HepG2 (cell line): ENCODE data around the gene NT5C2. TPM values are rescaled to one million over a fixed set of nuclear protein-coding genes. Genes with fewer than 3 reads are reported as not detected.

ENCODE experiments used
- ASH2L ChIP-seq: fragments of 300-600, 200-600 bp; sonication (generic); IDR thresholded peaks from 2 replicates; pipeline ENCODE4 v1.7.0; 2017; ENCODE audit warnings: low read depth, mild to moderate bottlenecking, moderate library complexity, mixed read lengths, low read length; ENCODE audit not compliant: insufficient read length
- CEBPB ChIP-seq: IDR thresholded peaks from 2 replicates; pipeline ENCODE4 v1.6.1; 2011; ENCODE audit warnings: low read depth, low read length, improper control_type of control experiment, borderline replicate concordance
- E2F5 ChIP-seq: sonication (generic); formaldehyde crosslinking; conservative IDR thresholded peaks from 2 replicates; pipeline ENCODE4 v1.4.0; 2020; ENCODE audit warnings: missing genetic modification reagents
- GLI4 ChIP-seq: sonication (generic); formaldehyde crosslinking; IDR thresholded peaks from 2 replicates; pipeline ENCODE4 v1.5.1; 2020; ENCODE audit warnings: missing genetic modification reagents, mild to moderate bottlenecking, moderate library complexity, borderline replicate concordance
- IRF2 ChIP-seq: IDR thresholded peaks from 2 replicates; pipeline ENCODE4 v1.6.1; 2018; ENCODE audit warnings: missing genetic modification reagents, missing compliant biosample characterization
- MED8 ChIP-seq: sonication (generic); formaldehyde crosslinking; IDR thresholded peaks from 2 replicates; pipeline ENCODE4 v1.8.1; 2023; ENCODE audit warnings: mild to moderate bottlenecking, missing genetic modification reagents; ENCODE audit not compliant: insufficient replicate concordance
- NR2F1 ChIP-seq, 2 experiments: fragments of 450-650 bp in 1 of 2; formaldehyde crosslinking in 1 of 2; IDR thresholded peaks; 2 replicates each; pipeline versions ENCODE4 v1.5.0 to v1.6.1; 2016 to 2020; ENCODE audit warnings: mild to moderate bottlenecking in 1 of 2, missing compliant biosample characterization in 1 of 2, missing genetic modification reagents in 1 of 2, moderate library complexity in 1 of 2
- SP5 ChIP-seq: IDR thresholded peaks from 2 replicates; pipeline ENCODE4 v1.6.1; 2016; ENCODE audit warnings: low read depth, borderline replicate concordance
- ZNF576 ChIP-seq: sonication (generic); formaldehyde crosslinking; IDR thresholded peaks from 2 replicates; pipeline ENCODE4 v1.4.0; 2020; ENCODE audit warnings: mild to moderate bottlenecking, missing genetic modification reagents
- ZNF660 ChIP-seq: sonication (generic); formaldehyde crosslinking; IDR thresholded peaks from 2 replicates; pipeline ENCODE4 v1.5.1; 2020; ENCODE audit warnings: mild to moderate bottlenecking, low read depth, missing genetic modification reagents, borderline replicate concordance
- ZNF670 ChIP-seq: sonication (generic); formaldehyde crosslinking; IDR thresholded peaks from 2 replicates; pipeline ENCODE4 v1.8.0; 2022; ENCODE audit warnings: mild to moderate bottlenecking, missing genetic modification reagents, borderline replicate concordance
- ZNF761 ChIP-seq: sonication (generic); formaldehyde crosslinking; conservative IDR thresholded peaks from 2 replicates; pipeline ENCODE4 v1.4.0; 2020; ENCODE audit warnings: mild to moderate bottlenecking, missing genetic modification reagents
- ZSCAN21 ChIP-seq: sonication (generic); formaldehyde crosslinking; IDR thresholded peaks from 2 replicates; pipeline ENCODE4 v1.8.0; 2022; ENCODE audit warnings: mild to moderate bottlenecking, missing genetic modification reagents, moderate library complexity, borderline replicate concordance
- polyA plus RNA-seq, 8 experiments: library from polyadenylated mRNA; depleted of rRNA in 3 of 8; stranded (reverse) in 7 of 8; unstranded in 1 of 8; fragments of >200 nt; fragmentation: Illumina TruSeq in 4 of 8; extraction: Trizol in 4 of 8; gene quantifications; 2 replicates each; pipeline versions ENCODE4 v1.2.1 to v1.2.3, GENCODE V29; 2011 to 2016; ENCODE audit warnings: low read depth in 4 of 8, missing spikeins in 1 of 8, mixed read lengths in 1 of 8; ENCODE audit not compliant: insufficient read depth in 1 of 8
- total RNA-seq, 5 experiments: library from RNA; depleted of rRNA; stranded (reverse); fragments of >200 nt; fragmentation: Illumina TruSeq; extraction: Trizol; gene quantifications; 2 replicates each; pipeline ENCODE4 v1.2.3, GENCODE V29; 2016; ENCODE audit warnings: low read depth in 1 of 5

The NT5C2 gene
- total and polyA plus RNA-seq, 2 of the 13 experiments (the other 11 are each of a cell fraction or from before 2014, with no cell fraction given): 40.6 to 55.2 TPM

- TF ChIP-seq CEBPB (no peak), ZNF576 (CRISPR knock-in tag) (no peak), E2F5 (CRISPR knock-in tag) (no peak), NR2F1 (CRISPR knock-in tag; IDR thresholded peaks at IDR 0.05) (no peak), GLI4 (CRISPR knock-in tag) (no peak), ZNF660 (no peak), ZSCAN21 (CRISPR knock-in tag) (no peak), ZNF670 (CRISPR knock-in tag) (no peak), MED8 (CRISPR knock-in tag) (no peak), IRF2 (CRISPR knock-in tag) (no peak), SP5 (no peak), ZNF761 (CRISPR knock-in tag) (no peak), ASH2L (no peak)
Observed at GRCh38 chr10:103114876-103115275, 78.2 kb downstream of the NT5C2 start (continued).
